ENCODE data around the gene UNC80. TPM values are rescaled to one million over a fixed set of nuclear protein-coding genes. Genes with fewer than 3 reads are reported as not detected.
"Not testable (repeated sequence)": the region's sequence is repeated elsewhere in the genome, so short reads cannot be mapped to it uniquely, and the experiment has no call there.

The UNC80 gene
- total RNA-seq, 1 donor from 2014 or later = 2.1 TPM

DNA sequence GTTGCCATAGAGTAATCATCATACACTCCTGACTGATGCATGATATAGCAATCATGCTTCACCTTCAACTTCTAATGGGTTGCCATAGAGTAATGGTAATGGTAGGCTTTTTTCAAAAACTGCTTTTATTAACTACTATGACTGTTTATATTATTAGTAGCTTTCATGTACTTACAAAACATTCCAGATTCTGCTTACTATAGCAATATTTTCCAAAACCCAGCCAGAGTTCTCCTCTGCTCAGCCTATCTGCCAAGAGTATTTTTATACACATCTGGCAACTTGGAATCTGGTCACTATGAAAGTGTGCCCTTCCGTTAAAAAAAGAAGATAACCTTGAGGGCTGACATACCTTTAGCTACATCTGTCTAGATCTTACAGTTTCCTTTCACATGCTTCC, 5.0 kb upstream of the UNC80 start:
- Histone ChIP-seq H3K27me3 (ENCODE audit: control insufficient read depth in 3 of 3, insufficient read depth in 3 of 3, low read length in 3 of 3) (peaks cover 0 to 10% (median 4%) of the 10 kb centered on the region in 3 donors), H3K4me1 (ENCODE audit: control insufficient read depth in 3 of 3, insufficient read depth in 3 of 3, low read length in 3 of 3) (peaks cover 0 to 5% (median 0%) of the 10 kb centered on the region in 3 donors), H3K4me3 (ENCODE audit: low read length in 3 of 3) (no peak overlapping the region), H3K9me3 (ENCODE audit: control insufficient read depth in 3 of 3, low read length in 3 of 3) (no peaks in the 10 kb centered on the region), H3K27ac (ENCODE audit: low read depth, low read length) (no peak overlapping the region), H3K36me3 (ENCODE audit: control insufficient read depth in 3 of 3, insufficient read depth in 3 of 3, low read length in 3 of 3) (no peaks in the 10 kb centered on the region), H3K9ac (ENCODE audit: low read depth in 1 of 3, low read length in 3 of 3) (no peak overlapping the region)

DNA sequence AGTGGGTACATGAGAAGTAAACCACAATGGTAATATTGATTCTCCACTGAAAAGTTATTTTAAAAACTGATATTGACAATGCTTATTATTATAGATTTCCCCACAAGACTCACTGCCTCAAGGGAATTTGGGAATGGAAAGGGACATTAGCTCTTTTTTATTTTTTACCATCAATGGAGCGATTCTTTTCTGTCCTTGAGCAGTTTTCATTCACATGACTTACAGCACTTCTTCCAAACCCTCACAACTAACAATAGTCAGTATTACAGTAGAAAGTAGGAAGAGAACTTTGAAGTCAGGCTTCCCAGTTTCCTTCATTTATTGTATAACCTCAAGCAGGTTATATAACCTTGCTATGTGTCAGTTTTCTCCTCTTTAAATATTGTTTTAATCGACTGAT, 4.3 kb upstream of the UNC80 start:
- no peak overlapping the region for H3K4me3 ChIP-seq (ENCODE audit: low read length in 3 of 3)
- H3K9ac ChIP-seq (ENCODE audit: low read depth in 1 of 3, low read length in 3 of 3) = no peak overlapping the region
- H3K4me1 ChIP-seq (ENCODE audit: control insufficient read depth in 3 of 3, insufficient read depth in 3 of 3, low read length in 3 of 3) = peaks cover 0 to 5% (median 0%) of the 10 kb centered on the region in 3 donors
- peaks cover under 1 to 10% (median 4%) of the 10 kb centered on the region in 3 donors for H3K27me3 ChIP-seq (ENCODE audit: control insufficient read depth in 3 of 3, insufficient read depth in 3 of 3, low read length in 3 of 3)
- H3K9me3 ChIP-seq (ENCODE audit: control insufficient read depth in 3 of 3, low read length in 3 of 3) = no peaks in the 10 kb centered on the region
- H3K36me3 ChIP-seq (ENCODE audit: control insufficient read depth in 3 of 3, insufficient read depth in 3 of 3, low read length in 3 of 3) = no peaks in the 10 kb centered on the region
- H3K27ac ChIP-seq (ENCODE audit: low read depth, low read length) = no peak overlapping the region

GRCh38 chr2:209768557-209768956, 3.1 kb upstream of the UNC80 start:
- H3K36me3 ChIP-seq (ENCODE audit: control insufficient read depth in 3 of 3, insufficient read depth in 3 of 3, low read length in 3 of 3) = no peaks in the 10 kb centered on the region
- no peak overlapping the region for H3K4me3 ChIP-seq (ENCODE audit: low read length in 3 of 3)
- no peaks in the 10 kb centered on the region for H3K9me3 ChIP-seq (ENCODE audit: control insufficient read depth in 3 of 3, low read length in 3 of 3)
- H3K27me3 ChIP-seq (ENCODE audit: control insufficient read depth in 3 of 3, insufficient read depth in 3 of 3, low read length in 3 of 3) = peaks cover 2 to 10% (median 8%) of the 10 kb centered on the region in 3 donors
- H3K9ac ChIP-seq (ENCODE audit: low read depth in 1 of 3, low read length in 3 of 3) = no peak overlapping the region
- no peak overlapping the region for H3K27ac ChIP-seq (ENCODE audit: low read depth, low read length)
- peaks cover 0 to 5% (median 0%) of the 10 kb centered on the region in 3 donors for H3K4me1 ChIP-seq (ENCODE audit: control insufficient read depth in 3 of 3, insufficient read depth in 3 of 3, low read length in 3 of 3)

- H3K4me3 ChIP-seq (ENCODE audit: low read length in 3 of 3) = no peak overlapping the region
- H3K36me3 ChIP-seq (ENCODE audit: control insufficient read depth in 3 of 3, insufficient read depth in 3 of 3, low read length in 3 of 3) = no peaks in the 10 kb centered on the region
- peaks cover 0 to 5% (median 0%) of the 10 kb centered on the region in 3 donors for H3K4me1 ChIP-seq (ENCODE audit: control insufficient read depth in 3 of 3, insufficient read depth in 3 of 3, low read length in 3 of 3)
- H3K27ac ChIP-seq (ENCODE audit: low read depth, low read length) = no peak overlapping the region
- no peak overlapping the region for H3K9ac ChIP-seq (ENCODE audit: low read depth in 1 of 3, low read length in 3 of 3)
- H3K27me3 ChIP-seq (ENCODE audit: control insufficient read depth in 3 of 3, insufficient read depth in 3 of 3, low read length in 3 of 3) = peaks cover 6 to 10% (median 8%) of the 10 kb centered on the region in 3 donors
- no peaks in the 10 kb centered on the region for H3K9me3 ChIP-seq (ENCODE audit: control insufficient read depth in 3 of 3, low read length in 3 of 3)
These were observed 656 bp downstream of the UNC80 start for GRCh38 chr2:209772290-209772685.

GRCh38 chr2:209773377-209773776, 1.7 kb downstream of the UNC80 start:
- Histone ChIP-seq H3K36me3 (ENCODE audit: control insufficient read depth in 3 of 3, insufficient read depth in 3 of 3, low read length in 3 of 3) (no peaks in the 10 kb centered on the region), H3K4me3 (ENCODE audit: low read length in 3 of 3) (no peak overlapping the region), H3K9me3 (ENCODE audit: control insufficient read depth in 3 of 3, low read length in 3 of 3) (no peaks in the 10 kb centered on the region), H3K9ac (ENCODE audit: low read depth in 1 of 3, low read length in 3 of 3) (no peak overlapping the region), H3K27ac (ENCODE audit: low read depth, low read length) (no peak overlapping the region), H3K27me3 (ENCODE audit: control insufficient read depth in 3 of 3, insufficient read depth in 3 of 3, low read length in 3 of 3) (peaks cover 6 to 10% (median 8%) of the 10 kb centered on the region in 3 donors), H3K4me1 (ENCODE audit: control insufficient read depth in 3 of 3, insufficient read depth in 3 of 3, low read length in 3 of 3) (peaks cover 0 to 5% (median 0%) of the 10 kb centered on the region in 3 donors)

- H3K4me3 ChIP-seq (ENCODE audit: low read length in 3 of 3) = no peak overlapping the region
- H3K27ac ChIP-seq (ENCODE audit: low read depth, low read length) = no peak overlapping the region
- no peaks in the 10 kb centered on the region for H3K9me3 ChIP-seq (ENCODE audit: control insufficient read depth in 3 of 3, low read length in 3 of 3)
- no peaks in the 10 kb centered on the region for H3K27me3 ChIP-seq (ENCODE audit: control insufficient read depth in 3 of 3, insufficient read depth in 3 of 3, low read length in 3 of 3)
- H3K36me3 ChIP-seq (ENCODE audit: control insufficient read depth in 3 of 3, insufficient read depth in 3 of 3, low read length in 3 of 3) = no peaks in the 10 kb centered on the region
- no peak overlapping the region for H3K9ac ChIP-seq (ENCODE audit: low read depth in 1 of 3, low read length in 3 of 3)
- H3K4me1 ChIP-seq (ENCODE audit: control insufficient read depth in 3 of 3, insufficient read depth in 3 of 3, low read length in 3 of 3) = no peaks in the 10 kb centered on the region
These were observed 15.8 kb downstream of the UNC80 start for GRCh38 chr2:209787416-209787815.

- no peaks in the 10 kb centered on the region for H3K9me3 ChIP-seq (ENCODE audit: control insufficient read depth in 3 of 3, low read length in 3 of 3)
- H3K9ac ChIP-seq (ENCODE audit: low read depth in 1 of 3, low read length in 3 of 3) = no peak overlapping the region
- H3K4me3 ChIP-seq (ENCODE audit: low read length in 3 of 3) = no peak overlapping the region
- H3K4me1 ChIP-seq (ENCODE audit: control insufficient read depth in 3 of 3, insufficient read depth in 3 of 3, low read length in 3 of 3) = no peaks in the 10 kb centered on the region
- no peaks in the 10 kb centered on the region for H3K27me3 ChIP-seq (ENCODE audit: control insufficient read depth in 3 of 3, insufficient read depth in 3 of 3, low read length in 3 of 3)
- no peak overlapping the region for H3K27ac ChIP-seq (ENCODE audit: low read depth, low read length)
- no peaks in the 10 kb centered on the region for H3K36me3 ChIP-seq (ENCODE audit: control insufficient read depth in 3 of 3, insufficient read depth in 3 of 3, low read length in 3 of 3)
These were observed 17.3 kb downstream of the UNC80 start for GRCh38 chr2:209788925-209789324.

- peak overlapping the region in 1 of 3 donors; percentile 27 for H3K9ac ChIP-seq (ENCODE audit: low read depth in 1 of 3, low read length in 3 of 3)
- H3K36me3 ChIP-seq (ENCODE audit: control insufficient read depth in 3 of 3, insufficient read depth in 3 of 3, low read length in 3 of 3) = no peaks in the 10 kb centered on the region
- no peaks in the 10 kb centered on the region for H3K9me3 ChIP-seq (ENCODE audit: control insufficient read depth in 3 of 3, low read length in 3 of 3)
- no peak overlapping the region for H3K27ac ChIP-seq (ENCODE audit: low read depth, low read length)
- no peaks in the 10 kb centered on the region for H3K27me3 ChIP-seq (ENCODE audit: control insufficient read depth in 3 of 3, insufficient read depth in 3 of 3, low read length in 3 of 3)
- no peaks in the 10 kb centered on the region for H3K4me1 ChIP-seq (ENCODE audit: control insufficient read depth in 3 of 3, insufficient read depth in 3 of 3, low read length in 3 of 3)
- H3K4me3 ChIP-seq (ENCODE audit: low read length in 3 of 3) = peak overlapping the region; percentile 15 to 59 (median 24)
These were observed 18.6 kb downstream of the UNC80 start for GRCh38 chr2:209790066-209790728.

GRCh38 chr2:209791151-209791550, 19.5 kb downstream of the UNC80 start:
- no peak overlapping the region for H3K9ac ChIP-seq (ENCODE audit: low read depth in 1 of 3, low read length in 3 of 3)
- H3K27me3 ChIP-seq (ENCODE audit: control insufficient read depth in 3 of 3, insufficient read depth in 3 of 3, low read length in 3 of 3) = no peaks in the 10 kb centered on the region
- H3K27ac ChIP-seq (ENCODE audit: low read depth, low read length) = no peak overlapping the region
- H3K4me3 ChIP-seq (ENCODE audit: low read length in 3 of 3) = no peak overlapping the region
- no peaks in the 10 kb centered on the region for H3K9me3 ChIP-seq (ENCODE audit: control insufficient read depth in 3 of 3, low read length in 3 of 3)
- no peaks in the 10 kb centered on the region for H3K36me3 ChIP-seq (ENCODE audit: control insufficient read depth in 3 of 3, insufficient read depth in 3 of 3, low read length in 3 of 3)
- no peaks in the 10 kb centered on the region for H3K4me1 ChIP-seq (ENCODE audit: control insufficient read depth in 3 of 3, insufficient read depth in 3 of 3, low read length in 3 of 3)

DNA sequence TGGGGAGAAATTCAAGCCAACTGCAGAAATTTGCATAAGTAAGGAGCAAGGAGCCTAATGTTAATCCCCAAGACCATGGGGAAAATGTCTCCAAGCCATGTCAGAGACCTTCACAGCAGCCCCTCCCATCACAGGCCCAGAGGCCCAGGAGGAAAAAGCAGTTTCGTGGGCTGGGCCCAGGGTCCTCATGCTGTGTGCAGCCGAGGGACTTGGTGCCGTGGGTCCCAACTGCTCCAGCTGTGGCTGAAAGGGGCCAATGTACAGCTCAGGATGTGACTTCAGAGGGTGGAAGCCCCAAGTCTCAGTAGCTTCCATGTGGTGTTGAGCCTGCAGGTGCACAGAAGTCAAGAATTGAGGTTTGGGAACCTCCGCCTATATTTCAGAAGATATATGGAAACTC, 23.8 kb downstream of the UNC80 start:
- H3K9ac ChIP-seq (ENCODE audit: low read depth in 1 of 3, low read length in 3 of 3); H3K36me3 ChIP-seq (ENCODE audit: control insufficient read depth in 3 of 3, insufficient read depth in 3 of 3, low read length in 3 of 3); H3K4me1 ChIP-seq (ENCODE audit: control insufficient read depth in 3 of 3, insufficient read depth in 3 of 3, low read length in 3 of 3); H3K9me3 ChIP-seq (ENCODE audit: control insufficient read depth in 3 of 3, low read length in 3 of 3); H3K27ac ChIP-seq (ENCODE audit: low read depth, low read length); H3K27me3 ChIP-seq (ENCODE audit: control insufficient read depth in 3 of 3, insufficient read depth in 3 of 3, low read length in 3 of 3); H3K4me3 ChIP-seq (ENCODE audit: low read length in 3 of 3): not testable (repeated sequence)
